NCI-H146 treated with DMSO at 0.1 percent for 48 hours (cell line): ENCODE measurements around the gene GMNC.
"Not testable (repeated sequence)": the region's sequence is repeated elsewhere in the genome, so short reads cannot be mapped to it uniquely, and the experiment has no call there.

Experiments
- DNase-seq: peaks from one replicate; lab custom pipeline; 2025; ENCODE audit not compliant: unreplicated experiment; lab: John Stamatoyannopoulos, UW

The GMNC gene

GRCh38 chr3:190862209-190863118 is at the start of gene GMNC:
Gene GMNC (minus strand): TSS chr3:190862694. CDS start chr3:190862615, 79 bp downstream.
- DNase-seq = no peak

- peak; percentile 96 for DNase-seq
These were observed 48.9 kb upstream of the GMNC start for GRCh38 chr3:190911382-190911781.

- DNase-seq = no peak
These were observed 47.4 kb upstream of the GMNC start for GRCh38 chr3:190909908-190910307.

GRCh38 chr3:190903156-190903555 is 40.7 kb upstream of the GMNC start:
- no peak for DNase-seq

- no peak for DNase-seq
These were observed 39.8 kb upstream of the GMNC start for GRCh38 chr3:190902292-190902691.

- DNase-seq = no peak
These were observed 30.0 kb upstream of the GMNC start for GRCh38 chr3:190892395-190892902.

- no peak for DNase-seq
These were observed 24.5 kb upstream of the GMNC start for GRCh38 chr3:190886945-190887344.

GRCh38 chr3:190883973-190884832 is 21.7 kb upstream of the GMNC start:
- DNase-seq = peak; percentile 71

- no peak for DNase-seq
These were observed 20.6 kb upstream of the GMNC start for GRCh38 chr3:190883141-190883540.

GRCh38 chr3:190877925-190878324 is 15.4 kb upstream of the GMNC start:
- no peak for DNase-seq

- not testable (repeated sequence) for DNase-seq
These were observed 13.9 kb upstream of the GMNC start for GRCh38 chr3:190876433-190876832.

GRCh38 chr3:190875061-190875460 is 12.6 kb upstream of the GMNC start:
- not testable (repeated sequence) for DNase-seq

GRCh38 chr3:190870127-190870526 is 7.6 kb upstream of the GMNC start:
- no peak for DNase-seq

- DNase-seq = no peak
These were observed 4.6 kb upstream of the GMNC start for GRCh38 chr3:190867071-190867470.

GRCh38 chr3:190865828-190866227 is 3.3 kb upstream of the GMNC start:
- DNase-seq = no peak

GRCh38 chr3:190865419-190865818 is 2.9 kb upstream of the GMNC start:
- DNase-seq = no peak

- no peak for DNase-seq
These were observed 1.5 kb upstream of the GMNC start for GRCh38 chr3:190864002-190864401.

GRCh38 chr3:190863119-190863465 is 598 bp upstream of the GMNC start:
- DNase-seq = no peak

- DNase-seq = no peak
These were observed 2.0 kb downstream of the GMNC start for GRCh38 chr3:190860521-190860920.

- DNase-seq = no peak
These were observed 7.3 kb downstream of the GMNC start for GRCh38 chr3:190855151-190855550.

GRCh38 chr3:190854062-190854461 is 8.4 kb downstream of the GMNC start:
- DNase-seq = no peak

- no peak for DNase-seq
These were observed 9.0 kb downstream of the GMNC start for GRCh38 chr3:190853464-190853863.
